Measurements from ENCODE around the gene ACAD9.
"Not testable (repeated sequence)": the region's sequence is repeated elsewhere in the genome, so short reads cannot be mapped to it uniquely, and the experiment has no call there.

The ACAD9 gene

DNA sequence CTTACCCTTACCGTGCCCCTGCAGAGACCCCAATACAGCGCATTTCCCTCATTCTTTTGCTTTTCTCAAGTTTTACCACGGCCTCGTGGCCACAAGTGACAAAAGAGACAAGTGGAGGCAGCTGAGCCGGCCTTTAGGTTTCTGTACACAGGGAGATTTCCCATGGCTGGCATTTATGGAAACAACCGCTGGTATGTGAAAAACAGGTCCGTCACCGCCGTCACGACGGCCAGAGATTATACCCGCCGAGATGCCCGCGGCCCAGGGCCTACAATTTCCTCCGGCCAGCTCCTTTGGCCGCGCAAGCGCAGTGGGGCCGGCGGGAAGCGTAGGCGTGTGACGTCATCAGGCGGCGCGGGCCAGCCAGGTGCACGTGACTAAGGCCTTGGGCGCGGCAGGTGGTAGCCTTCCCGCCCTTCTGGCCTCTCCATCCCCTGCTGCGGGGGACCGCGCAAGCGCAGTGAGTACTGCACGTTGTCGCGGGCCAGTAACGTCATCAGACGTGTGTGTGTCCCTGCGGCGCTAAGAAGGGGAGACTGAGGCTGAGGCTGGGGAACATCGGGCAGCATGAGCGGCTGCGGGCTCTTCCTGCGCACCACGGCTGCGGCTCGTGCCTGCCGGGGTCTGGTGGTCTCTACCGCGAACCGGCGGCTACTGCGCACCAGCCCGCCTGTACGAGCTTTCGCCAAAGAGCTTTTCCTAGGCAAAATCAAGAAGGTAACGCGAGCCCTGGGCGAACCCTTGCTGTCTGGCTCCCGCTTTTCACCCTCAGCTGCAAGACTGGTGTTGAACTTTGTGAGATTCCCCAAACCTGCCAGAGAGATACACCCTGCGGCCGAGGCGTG, at the start of gene ACAD9:
Gene ACAD9, plus strand, starts transcription at position 496 of the 845 bp plus-strand sequence. Its CDS starts 72 bp downstream, at position 568.
- DNase-seq, result peak; percentile 96

DNA sequence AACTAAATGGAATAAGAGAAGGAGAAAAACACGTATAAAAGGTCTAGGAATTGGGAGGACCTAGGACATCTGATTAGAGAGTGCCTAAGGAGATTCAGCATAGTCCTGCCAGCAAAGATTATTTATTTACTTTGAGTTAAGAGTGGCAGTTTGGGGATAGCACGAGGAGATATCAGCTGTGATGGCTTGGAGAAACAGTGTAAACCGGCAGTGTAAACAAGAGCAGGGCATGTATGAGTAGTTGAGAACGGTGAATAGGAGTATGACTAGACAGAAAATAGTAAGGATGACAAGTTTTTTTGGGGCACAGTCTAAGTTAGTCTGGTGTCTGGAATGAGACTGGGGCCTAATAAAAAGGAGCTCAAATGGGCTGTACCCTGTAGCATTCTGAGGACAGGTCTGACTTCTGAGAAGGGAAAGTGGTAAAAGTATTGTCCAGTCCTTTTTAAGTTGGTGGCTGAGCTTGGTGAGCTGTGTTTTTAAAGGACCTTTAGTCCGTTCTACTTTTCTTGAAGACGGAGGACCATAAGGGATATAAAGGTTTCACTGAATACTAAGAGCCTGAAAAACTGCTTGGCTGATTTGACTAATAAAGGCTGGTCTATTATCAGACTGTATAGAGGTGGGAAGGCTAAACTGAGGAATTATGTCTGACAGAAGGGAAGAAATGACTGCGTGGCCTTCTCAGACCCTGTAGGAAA, 49.3 kb upstream of the ACAD9 start:
- not testable (repeated sequence) for DNase-seq

DNA sequence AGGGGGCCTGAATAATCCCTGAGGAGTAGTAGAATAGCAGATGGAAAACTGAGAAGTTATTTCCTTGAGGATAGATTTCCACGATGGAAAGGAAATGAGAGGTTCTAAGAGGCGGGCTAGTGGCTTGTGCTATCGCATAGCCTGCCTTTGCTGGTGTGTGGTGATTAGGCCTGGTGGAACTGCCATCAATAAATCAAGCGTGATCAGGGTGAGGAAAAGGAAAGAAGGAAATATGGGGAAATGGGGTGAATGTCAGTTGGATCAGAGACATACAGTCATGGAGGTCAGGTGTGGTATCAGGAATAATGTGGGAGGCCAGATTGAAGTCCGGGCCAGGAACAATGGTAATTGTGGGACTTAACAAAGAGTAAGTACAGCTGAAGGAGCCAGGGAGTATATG, 48.7 kb upstream of the ACAD9 start:
- DNase-seq, result not testable (repeated sequence)

DNA sequence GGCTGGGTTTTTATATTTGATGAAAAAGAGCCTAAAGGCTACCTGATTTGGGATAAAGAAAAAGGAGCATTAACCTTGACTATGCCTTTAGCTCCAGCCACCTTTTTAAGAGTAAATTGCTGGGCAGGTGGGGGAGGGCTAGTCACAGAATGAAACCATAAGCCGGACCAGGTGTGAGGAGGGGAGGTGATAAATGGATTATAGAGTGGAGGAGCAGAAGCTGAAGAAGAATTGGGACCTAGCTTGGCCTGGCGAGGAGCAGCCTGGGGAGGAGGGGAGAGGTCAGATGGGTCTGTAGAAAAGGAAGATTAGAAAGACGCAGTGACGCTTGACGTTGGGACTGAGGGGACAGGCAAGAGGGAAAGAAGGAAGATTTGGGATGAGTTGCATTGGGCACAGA, 46.4 kb upstream of the ACAD9 start:
- DNase-seq, result not testable (repeated sequence)

GRCh38 chr3:128835096-128835495, 44.3 kb upstream of the ACAD9 start:
- DNase-seq, result no peak

- DNase-seq, result no peak
Measured at GRCh38 chr3:128841926-128842920, 37.2 kb upstream of the ACAD9 start.

DNA sequence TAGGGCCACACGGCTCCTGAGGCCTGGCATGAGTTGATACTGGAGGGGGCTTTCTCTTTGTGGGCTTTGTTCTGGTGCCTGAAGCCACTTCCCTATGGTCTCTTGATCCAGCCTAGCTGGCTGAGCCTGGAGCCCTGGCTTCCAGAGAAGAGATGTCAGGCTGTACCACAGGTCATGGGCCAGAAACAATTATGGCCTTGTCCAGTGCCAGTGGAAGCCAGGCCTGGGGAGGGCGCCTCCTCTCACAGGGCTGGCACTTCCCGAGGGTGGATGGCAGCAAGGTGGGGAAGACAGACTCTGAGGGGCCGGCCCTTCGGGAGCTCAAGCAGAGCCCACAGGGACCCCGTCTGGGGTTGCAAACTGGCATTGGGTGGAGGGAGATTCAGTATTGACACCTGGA, 34.9 kb upstream of the ACAD9 start:
- DNase-seq, result no peak

DNA sequence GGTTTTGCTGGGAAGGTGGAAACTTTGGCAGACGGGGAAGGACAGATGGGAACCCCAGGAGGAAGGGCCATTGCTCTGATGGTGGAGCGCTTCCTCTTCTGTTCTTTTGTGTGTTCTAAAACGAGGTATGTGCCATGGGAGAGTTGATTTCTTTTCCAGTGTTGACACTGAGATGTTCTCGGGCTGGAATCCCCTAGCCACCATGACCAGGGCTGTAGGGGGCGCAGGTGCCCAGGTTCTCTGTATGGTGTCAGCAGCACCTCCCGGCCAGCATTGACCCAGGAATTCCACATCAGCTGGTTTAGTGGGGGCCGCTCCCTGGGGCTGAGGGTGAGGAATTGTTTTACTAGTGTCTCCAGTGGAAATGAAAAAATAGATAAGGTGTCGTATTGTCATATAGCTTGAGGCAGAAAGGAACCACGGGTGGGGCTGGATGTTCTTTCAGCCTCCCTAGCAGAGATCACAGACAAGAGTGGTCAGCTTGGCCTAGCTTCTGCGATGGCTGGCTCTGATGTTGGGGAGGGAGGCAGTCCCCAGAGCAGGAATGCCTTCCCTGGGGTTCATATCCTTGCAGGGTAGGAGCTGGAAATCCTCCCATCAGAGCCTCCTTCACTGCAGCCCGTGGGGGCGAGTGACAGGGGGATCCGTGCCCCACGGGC, 34.2 kb upstream of the ACAD9 start:
- no peak for DNase-seq

DNA sequence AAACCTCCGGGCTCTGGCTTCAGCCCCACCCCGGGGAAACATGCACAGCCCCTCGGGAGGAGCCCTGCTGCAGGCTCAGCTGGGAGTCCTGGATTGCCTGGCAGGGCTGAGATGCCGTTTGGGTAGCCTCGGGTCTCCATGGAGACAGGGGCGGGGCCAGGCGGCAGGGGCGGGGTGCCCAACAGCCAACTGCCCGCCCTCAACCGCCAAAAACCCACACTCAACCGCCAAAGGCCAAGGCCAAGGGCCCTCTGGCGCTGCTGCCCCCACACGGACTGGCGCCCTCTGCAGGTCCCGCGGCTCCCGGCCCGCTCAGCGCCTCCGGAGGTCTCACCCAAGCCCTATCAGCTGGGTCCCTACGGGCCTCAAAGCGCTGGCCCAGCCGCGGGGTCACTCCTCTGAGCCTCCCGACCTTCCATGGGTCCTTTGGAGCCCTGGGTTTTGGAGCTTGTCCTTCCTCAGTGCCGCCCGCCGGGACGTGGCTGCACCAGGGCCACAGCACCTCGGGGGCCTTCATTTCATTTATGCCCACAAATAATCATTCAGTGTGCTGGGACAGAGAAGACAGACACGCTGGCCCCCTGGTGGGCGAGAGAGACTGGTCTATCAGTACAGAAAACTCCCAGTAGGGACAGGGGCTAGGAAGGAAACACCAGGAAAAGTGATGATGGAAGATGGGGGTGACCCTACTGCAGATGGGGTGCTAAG, 33.5 kb upstream of the ACAD9 start:
- no peak for DNase-seq

DNA sequence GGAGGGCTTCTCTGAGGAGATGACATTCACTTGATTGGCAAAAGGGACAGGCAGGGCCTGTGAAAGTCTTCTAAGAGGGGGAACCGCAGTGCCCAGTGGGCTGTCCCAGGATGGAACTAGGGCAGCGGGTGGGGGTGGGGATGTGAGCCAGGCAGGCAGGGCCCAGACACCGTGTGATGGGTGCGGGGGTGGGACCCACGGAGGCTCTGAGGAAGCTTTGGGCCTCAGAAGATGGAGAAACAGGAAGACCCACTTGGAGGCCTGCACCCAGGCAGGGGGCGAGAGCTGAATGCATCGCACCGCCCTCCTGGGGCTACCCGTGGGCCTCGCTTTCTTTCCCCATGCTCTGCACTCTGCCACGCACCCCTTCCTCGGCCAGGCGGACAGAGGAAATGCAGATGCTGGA, 32.9 kb upstream of the ACAD9 start:
- DNase-seq, result no peak

DNA sequence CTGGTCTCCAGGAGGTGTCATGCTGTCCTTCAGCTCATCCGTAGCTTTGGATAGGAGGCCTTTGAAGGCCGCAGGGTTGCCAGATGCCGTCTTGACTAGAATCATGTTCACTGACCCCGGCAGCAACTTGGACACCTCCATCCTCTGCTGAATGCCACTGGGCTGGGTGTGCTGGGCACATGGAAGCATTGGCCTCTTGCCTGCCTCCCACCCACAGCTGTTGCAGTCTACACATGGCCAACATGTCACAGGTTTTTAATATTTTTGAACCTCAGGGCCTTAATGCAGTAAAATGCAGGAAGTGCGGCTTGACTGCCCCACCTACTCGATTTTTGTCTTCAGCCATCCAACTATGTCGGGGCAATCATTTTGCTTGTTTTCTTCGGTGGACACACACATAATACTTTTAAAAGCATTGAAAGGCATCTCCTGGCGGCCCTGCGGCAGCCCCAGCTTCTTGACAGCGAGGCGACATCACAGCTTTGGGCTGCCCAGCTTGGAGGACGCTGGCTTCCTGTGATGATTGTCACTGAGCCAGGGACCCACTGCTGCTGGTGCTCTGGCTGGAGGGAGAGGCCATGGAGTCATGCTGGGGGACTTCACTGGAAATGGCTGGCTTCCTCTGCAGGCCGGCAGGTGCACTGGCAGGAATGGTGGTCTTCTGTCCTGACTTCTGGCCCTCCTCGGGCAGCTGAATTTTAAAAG, 31.6 kb upstream of the ACAD9 start:
- DNase-seq, result no peak

DNA sequence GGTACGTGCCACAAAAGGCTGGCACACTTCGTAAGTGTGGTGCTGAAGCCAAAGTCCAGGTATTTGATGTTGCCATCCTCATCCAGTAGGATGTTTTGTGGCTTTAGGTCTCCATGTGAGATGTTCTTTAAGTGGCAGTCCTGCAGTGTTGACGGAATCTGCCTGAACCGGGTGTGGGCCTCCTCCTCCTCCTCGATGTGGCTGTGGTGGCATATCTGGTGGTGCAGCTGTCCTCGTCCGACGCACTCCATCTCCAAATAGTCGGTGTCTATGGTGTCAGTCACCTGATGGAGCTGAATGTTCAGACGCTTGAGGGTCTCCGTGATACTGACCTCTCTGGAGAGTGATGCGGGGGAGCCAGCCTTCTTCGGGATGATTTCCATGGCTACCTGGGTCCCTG, 30.5 kb upstream of the ACAD9 start:
- DNase-seq, result no peak

- no peak for DNase-seq
Measured at GRCh38 chr3:128849911-128850455, 29.4 kb upstream of the ACAD9 start.

DNA sequence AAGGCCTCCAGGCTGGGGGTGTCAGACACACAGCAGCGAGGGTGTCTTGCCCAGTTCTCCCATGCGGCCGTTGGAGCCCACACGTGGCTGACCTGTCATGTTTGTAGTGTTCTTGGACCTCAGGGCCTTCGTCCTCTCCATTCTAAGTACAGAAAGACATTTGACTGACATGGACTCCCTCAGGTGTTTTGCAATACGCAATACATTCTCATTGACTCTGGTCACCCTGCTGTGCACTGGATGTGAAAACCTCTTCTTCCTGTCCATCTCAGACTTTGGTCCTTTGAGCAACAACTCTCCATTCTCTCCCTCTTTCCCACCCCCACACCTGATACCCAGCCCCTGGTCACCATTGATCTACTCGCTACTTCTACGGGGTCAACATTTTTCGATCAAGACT, 28.9 kb upstream of the ACAD9 start:
- no peak for DNase-seq

DNA sequence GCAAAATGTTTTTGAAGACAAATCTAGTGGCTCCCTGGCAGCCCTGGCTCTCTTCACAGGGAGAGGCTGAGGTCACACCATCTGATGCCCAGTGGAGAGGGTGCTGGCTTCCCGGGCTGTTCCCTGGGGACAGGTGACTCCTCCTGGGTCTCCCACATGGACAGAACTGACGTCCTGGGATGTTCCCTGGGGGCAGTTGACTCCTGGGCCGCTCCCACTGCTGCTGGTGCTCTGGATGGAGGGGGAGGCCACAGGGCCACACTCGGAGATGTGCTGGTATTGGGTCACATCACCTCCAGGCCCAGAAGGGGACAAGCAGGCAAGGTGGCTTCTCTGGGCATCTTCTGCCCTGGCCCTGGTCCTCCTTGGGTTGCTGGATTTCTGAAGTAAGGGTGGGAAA, 27.8 kb upstream of the ACAD9 start:
- no peak for DNase-seq

GRCh38 chr3:128853826-128854225, 25.6 kb upstream of the ACAD9 start:
- no peak for DNase-seq

DNA sequence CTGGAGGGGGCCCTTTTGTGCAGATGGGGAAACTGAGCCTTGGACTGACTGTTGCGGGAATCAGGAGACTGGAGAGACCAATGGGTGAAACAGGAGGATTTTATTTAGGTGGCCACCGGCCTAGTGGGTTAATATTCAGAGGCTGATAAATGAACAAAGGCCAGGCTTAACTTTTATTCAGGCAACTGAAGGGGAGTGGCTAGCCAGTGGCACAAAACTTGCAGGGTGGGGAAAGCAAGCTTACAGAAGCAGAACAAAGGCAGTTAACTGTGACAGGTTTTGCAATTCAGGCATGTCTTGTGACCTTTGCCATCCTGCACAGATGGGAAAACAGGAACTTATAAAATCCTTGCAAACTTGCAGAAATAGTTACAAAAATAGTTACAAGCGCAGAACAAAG, 24.9 kb upstream of the ACAD9 start:
- DNase-seq, result no peak

GRCh38 chr3:128855569-128855968, 23.9 kb upstream of the ACAD9 start:
- no peak for DNase-seq

DNA sequence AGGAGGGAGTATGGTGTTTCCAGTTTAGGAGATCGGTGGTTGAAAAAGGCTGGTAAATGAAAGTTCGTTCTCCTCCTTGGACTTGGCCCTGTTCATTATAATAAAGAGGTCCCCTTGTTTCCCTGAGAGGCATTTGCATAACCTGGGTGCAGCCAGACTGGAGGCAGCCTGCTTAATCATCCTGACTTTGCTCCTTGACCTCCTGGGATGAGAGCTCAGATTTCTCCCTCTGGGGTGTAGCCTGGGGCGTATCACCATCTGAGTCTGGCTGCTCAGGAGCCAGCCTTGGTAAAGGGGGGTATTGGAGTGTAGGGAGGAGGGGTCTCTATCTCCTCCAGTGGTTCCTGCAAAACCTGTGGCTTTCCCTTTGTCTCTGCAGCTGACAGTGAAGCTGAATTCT, 21.3 kb upstream of the ACAD9 start:
- DNase-seq, result no peak

DNA sequence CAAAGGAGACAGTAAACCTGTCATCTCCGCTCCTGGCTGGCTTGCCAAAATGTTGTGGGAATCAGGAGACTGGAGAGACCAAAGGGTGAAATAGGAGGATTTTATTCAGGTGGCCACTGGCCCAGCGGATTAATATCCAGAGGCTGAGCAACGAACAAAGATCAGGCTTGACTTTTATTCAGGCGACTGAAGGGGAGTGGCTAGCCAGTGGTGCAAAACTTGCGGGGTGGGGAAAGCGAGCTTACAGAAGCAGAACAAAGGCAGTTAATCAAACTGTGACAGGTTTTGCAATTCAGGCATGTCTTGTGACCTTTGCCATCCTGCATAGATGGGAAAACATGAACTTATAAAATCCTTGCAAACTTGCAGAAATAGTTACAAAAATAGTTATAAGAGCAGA, 19.8 kb upstream of the ACAD9 start:
- no peak for DNase-seq

- no peak for DNase-seq
Measured at GRCh38 chr3:128861491-128861890, 17.9 kb upstream of the ACAD9 start.

Measured in NCI-H446 treated with DMSO at 0.1 percent for 48 hours (cell line).